Measurements from ENCODE around the gene CATSPERD. TPM values are rescaled to one million over a fixed set of nuclear protein-coding genes. Genes with fewer than 3 reads are reported as not detected.

The CATSPERD gene
- total RNA-seq, 1 experiment from 2014 or later: 0.50 TPM

DNA sequence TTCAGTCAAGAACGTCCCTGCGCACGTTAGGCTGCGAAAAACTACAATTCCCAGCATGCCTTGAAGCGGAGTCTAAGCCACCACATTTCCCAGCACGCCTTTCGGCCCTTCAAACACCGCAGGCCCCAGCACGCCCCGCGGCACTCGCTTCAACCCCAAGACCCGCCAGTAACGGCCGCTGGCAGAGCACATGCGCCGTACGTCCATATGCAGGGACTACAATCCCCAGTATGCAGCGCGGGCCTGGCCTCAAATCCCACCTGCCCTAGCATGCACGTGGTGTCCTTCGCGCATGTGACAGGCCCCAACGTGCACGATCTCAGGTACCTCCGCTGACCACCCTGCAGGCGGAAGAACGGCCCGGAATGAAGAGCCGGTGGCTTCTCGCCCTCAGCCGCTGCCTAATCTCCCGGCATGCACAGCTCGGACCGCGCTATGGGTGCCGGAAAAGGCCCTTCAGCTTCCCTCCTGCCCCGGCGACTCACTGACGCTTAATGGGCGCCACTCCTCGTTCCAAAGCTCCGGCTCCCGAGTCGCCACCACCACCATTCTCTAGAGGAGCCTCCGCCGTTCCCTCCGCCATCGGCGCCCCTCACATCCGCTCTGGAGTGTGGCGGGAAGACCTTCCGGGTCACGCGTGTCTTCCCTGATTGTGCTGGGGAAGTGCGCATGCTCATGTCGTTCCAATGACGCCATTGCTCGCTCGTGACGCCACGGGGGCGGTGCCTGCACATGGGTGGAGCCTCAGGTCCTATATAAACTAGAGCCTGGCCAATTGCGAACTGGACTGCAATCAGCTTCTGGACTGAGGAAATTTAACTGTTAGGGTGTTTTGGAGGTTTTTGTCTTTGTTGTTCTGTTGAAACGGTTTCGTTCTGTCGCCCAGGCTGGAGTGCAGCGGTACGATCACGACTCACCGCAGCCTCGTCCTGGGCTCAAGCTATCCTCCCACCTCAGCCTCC, 70.4 kb downstream of the CATSPERD start, which contains the start of gene DUS3L (continued):
- TF ChIP-seq IRF2 (CRISPR knock-in tag; IDR thresholded peaks at IDR 0.05; ENCODE audit: borderline replicate concordance, low read depth): no peak
- TF ChIP-seq ZNF396 (CRISPR knock-in tag; IDR thresholded peaks at IDR 0.05; ENCODE audit: borderline replicate concordance): no peak
- TF ChIP-seq CTCF (IDR thresholded peaks at IDR 0.05): no peak
- TF ChIP-seq ZNF423 (CRISPR knock-in tag; IDR thresholded peaks at IDR 0.05): no peak
- peak; percentile 97 for TF ChIP-seq ETV6 (CRISPR knock-in tag; IDR thresholded peaks at IDR 0.05)
- TF ChIP-seq ZNF532 (CRISPR knock-in tag; IDR thresholded peaks at IDR 0.05; ENCODE audit: borderline replicate concordance): no peak
- peak; percentile 42; the same call in 1 of the 2 replicates for TF ChIP-seq TEAD1 (CRISPR knock-in tag; IDR thresholded peaks at IDR 0.05)
- no peak for TF ChIP-seq SMAD4 (CRISPR knock-in tag; IDR thresholded peaks at IDR 0.05)
- TF ChIP-seq CREM (CRISPR knock-in tag; IDR thresholded peaks at IDR 0.05): peak; percentile 91
- no peak for TF ChIP-seq GTF2I (CRISPR knock-in tag; conservative IDR thresholded peaks at IDR 0.05)
- no peak for TF ChIP-seq NFATC4 (CRISPR knock-in tag; IDR thresholded peaks at IDR 0.05)
- no peak; the same call in 1 of the 2 replicates for TF ChIP-seq ZNF121 (CRISPR knock-in tag; IDR thresholded peaks at IDR 0.05)
- TF ChIP-seq ELF4 (CRISPR knock-in tag; IDR thresholded peaks at IDR 0.05; ENCODE audit: low read depth): no peak
- TF ChIP-seq SMAD3 (CRISPR knock-in tag; IDR thresholded peaks at IDR 0.05; ENCODE audit: borderline replicate concordance): 0 out of 2 replicates have a peak, but pooled peaks have one; percentile 68
- TF ChIP-seq USF1 (CRISPR knock-in tag; IDR thresholded peaks at IDR 0.05): peak; percentile 97
- TF ChIP-seq NFE2L1 (CRISPR knock-in tag; IDR thresholded peaks at IDR 0.05): peak; percentile 90; the same call in 1 of the 2 replicates
- TF ChIP-seq, protein P1, sequence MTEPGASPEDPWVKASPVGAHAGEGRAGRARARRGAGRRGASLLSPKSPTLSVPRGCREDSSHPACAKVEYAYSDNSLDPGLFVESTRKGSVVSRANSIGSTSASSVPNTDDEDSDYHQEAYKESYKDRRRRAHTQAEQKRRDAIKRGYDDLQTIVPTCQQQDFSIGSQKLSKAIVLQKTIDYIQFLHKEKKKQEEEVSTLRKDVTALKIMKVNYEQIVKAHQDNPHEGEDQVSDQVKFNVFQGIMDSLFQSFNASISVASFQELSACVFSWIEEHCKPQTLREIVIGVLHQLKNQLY (CRISPR knock-in tag; IDR thresholded peaks at IDR 0.05): no peak
- TF ChIP-seq GABPB1 (CRISPR knock-in tag; IDR thresholded peaks at IDR 0.05): peak; percentile 77
- no peak for TF ChIP-seq ATF2 (CRISPR knock-in tag; IDR thresholded peaks at IDR 0.05; ENCODE audit: borderline replicate concordance, low read depth)
- no peak for TF ChIP-seq NR3C1 (CRISPR knock-in tag; conservative IDR thresholded peaks at IDR 0.05; ENCODE audit: low read depth)
- no peak for TF ChIP-seq JAZF1 (CRISPR knock-in tag; IDR thresholded peaks at IDR 0.05)
- peak; percentile 78; the same call in 1 of the 2 replicates for TF ChIP-seq FOXP1 (CRISPR knock-in tag; IDR thresholded peaks at IDR 0.05; ENCODE audit: borderline replicate concordance)
- no peak for TF ChIP-seq RORB (CRISPR knock-in tag; IDR thresholded peaks at IDR 0.05)
- TF ChIP-seq, protein P2, sequence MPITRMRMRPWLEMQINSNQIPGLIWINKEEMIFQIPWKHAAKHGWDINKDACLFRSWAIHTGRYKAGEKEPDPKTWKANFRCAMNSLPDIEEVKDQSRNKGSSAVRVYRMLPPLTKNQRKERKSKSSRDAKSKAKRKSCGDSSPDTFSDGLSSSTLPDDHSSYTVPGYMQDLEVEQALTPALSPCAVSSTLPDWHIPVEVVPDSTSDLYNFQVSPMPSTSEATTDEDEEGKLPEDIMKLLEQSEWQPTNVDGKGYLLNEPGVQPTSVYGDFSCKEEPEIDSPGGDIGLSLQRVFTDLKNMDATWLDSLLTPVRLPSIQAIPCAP (CRISPR knock-in tag; IDR thresholded peaks at IDR 0.05): peak; percentile 79; the same call in 1 of the 2 replicates
- no peak for TF ChIP-seq PRRX2 (CRISPR knock-in tag; IDR thresholded peaks at IDR 0.05)
- TF ChIP-seq CREB1 (CRISPR knock-in tag; IDR thresholded peaks at IDR 0.05): no peak; the same call in none of the 2 replicates
- peak; percentile 96 for TF ChIP-seq USF2 (CRISPR knock-in tag; IDR thresholded peaks at IDR 0.05)
- no peak for TF ChIP-seq GRHL2 (CRISPR knock-in tag; IDR thresholded peaks at IDR 0.05; ENCODE audit: insufficient replicate concordance, severe bottlenecking)
